DMS153 (cell line): ENCODE results near the gene FARP1.
A peak's percentile ranks its signal among the peaks of the same experiment; 100 is the strongest.

Experiments used
- DNase-seq: peaks from one replicate; lab custom pipeline; 2025; lab: John Stamatoyannopoulos, UW

Gene FARP1

DNA sequence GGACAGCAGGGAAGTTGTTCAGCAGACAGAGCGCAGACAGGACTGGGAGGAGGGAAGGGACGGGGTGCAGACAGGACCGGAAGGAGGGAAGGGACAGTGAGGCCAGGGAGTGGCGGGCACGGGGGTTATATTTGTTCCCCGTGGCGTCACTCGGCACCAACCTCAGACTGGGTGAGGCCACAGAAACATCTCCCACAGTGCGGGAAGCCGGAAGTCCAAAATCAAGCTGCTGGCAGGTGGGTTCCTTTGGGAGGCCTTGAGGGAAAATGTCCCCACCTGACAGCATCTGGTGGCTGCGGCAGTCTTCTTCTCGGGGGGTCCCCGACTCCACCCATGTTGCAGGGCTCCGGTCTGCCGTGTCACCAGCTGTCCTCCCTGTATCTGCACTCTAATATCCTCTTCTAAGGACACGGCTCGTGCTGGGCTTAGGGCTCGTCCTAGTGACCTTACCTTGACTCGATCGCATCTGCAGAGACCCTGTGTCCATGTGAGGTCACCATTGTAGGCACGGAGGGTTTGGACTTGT, 301.0 kb downstream of the FARP1 start:
- no peak for DNase-seq

DNA sequence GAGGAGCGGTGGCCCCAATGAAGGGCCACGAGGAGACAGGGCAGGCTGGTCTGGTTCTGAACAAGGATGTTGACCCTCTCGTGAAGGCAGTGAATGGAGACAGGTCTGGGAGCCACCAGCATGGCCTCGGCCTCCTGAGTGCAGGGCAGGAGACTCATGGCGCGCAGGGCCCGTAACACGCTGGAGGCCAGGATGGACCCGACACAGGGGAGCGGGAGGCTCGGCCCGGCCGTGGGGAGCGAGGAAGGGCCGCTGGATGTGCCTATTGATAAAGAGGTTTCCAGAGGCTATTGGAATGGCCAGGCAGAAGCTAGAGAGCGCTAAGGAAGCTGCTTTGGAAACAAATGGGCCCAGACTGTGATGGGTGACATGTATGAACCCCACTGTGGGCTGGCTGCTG, 301.5 kb downstream of the FARP1 start:
- DNase-seq = no peak

GRCh38 chr13:98445340-98446233, 302.7 kb downstream of the FARP1 start:
- peak; percentile 18 for DNase-seq

- DNase-seq = no peak
Observed at GRCh38 chr13:98446234-98446621, 303.3 kb downstream of the FARP1 start.

GRCh38 chr13:98447130-98447529, 304.2 kb downstream of the FARP1 start:
- DNase-seq = no peak

DNA sequence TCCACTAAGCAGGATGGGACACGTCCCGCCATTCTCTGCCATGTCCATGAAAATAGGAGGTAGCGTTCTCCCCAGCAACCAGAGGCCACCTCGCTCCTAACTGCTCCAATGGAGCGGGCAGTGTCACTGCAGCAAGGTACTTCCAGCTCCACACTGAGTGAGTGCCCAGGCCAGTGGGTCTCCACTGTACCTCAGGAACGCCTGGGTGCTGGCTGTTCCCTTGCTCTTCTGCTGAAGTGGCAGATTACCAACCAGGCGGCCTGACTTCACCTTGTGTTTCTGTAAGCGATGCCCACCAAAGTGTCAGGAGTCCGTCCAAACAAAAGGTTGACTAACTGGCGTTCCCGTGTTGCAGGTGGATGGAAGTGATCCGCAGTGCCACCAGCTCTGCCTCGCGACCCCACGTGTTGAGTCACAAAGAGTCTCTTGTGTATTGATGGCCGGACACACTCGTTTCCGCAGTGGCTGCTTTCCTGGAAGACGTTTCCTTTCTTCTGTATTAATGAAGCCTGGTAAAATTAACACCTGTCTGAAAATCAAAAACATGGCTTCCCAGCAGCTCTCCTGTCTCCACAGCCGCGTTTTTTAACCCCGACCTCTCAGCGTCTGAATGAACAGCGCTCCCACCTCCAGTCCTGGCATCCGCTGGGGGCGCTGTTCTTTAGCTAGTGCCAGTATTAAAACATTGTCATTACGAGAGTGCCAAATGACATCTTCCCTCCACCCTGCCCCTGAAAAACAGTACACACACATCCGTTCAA, 305.2 kb downstream of the FARP1 start:
- DNase-seq = no peak

DNA sequence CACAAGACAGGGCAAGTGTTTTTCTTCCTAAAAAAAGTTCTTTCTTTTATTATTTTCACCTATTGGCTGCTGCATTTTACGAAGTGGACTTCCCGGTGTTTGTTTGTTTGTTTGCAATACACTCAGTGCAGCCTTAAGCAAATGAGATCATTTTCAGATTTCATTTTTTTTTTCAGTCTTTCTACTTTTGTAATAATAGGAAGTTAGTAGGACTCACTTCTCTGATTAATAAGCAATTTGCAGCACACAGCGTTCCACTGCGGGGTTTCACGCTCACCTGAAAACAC, 305.7 kb downstream of the FARP1 start:
- no peak for DNase-seq

GRCh38 chr13:98449273-98449672, 306.4 kb downstream of the FARP1 start:
- no peak for DNase-seq

DNA sequence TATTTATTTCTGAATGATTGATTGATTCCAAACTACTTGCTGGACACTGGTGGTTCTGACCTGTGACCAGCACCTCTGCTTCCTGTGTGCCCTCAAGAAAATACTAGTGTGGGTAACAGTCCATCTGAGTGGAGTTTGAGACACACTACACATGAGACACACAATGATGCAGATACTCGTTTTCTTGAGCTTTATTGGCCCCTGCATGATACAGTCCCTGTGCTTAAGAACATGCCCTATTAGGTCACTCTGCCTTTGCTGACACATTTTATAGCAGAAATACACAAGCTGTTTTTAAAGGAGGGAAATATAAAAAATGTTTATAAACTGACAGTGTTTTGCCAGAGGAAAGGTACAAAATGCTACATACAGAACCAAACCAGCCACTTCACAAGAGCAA, 307.1 kb downstream of the FARP1 start:
- DNase-seq = no peak

GRCh38 chr13:98450539-98451111, 307.7 kb downstream of the FARP1 start:
- no peak for DNase-seq

GRCh38 chr13:98451676-98452470, 309.0 kb downstream of the FARP1 start:
- no peak for DNase-seq

DNA sequence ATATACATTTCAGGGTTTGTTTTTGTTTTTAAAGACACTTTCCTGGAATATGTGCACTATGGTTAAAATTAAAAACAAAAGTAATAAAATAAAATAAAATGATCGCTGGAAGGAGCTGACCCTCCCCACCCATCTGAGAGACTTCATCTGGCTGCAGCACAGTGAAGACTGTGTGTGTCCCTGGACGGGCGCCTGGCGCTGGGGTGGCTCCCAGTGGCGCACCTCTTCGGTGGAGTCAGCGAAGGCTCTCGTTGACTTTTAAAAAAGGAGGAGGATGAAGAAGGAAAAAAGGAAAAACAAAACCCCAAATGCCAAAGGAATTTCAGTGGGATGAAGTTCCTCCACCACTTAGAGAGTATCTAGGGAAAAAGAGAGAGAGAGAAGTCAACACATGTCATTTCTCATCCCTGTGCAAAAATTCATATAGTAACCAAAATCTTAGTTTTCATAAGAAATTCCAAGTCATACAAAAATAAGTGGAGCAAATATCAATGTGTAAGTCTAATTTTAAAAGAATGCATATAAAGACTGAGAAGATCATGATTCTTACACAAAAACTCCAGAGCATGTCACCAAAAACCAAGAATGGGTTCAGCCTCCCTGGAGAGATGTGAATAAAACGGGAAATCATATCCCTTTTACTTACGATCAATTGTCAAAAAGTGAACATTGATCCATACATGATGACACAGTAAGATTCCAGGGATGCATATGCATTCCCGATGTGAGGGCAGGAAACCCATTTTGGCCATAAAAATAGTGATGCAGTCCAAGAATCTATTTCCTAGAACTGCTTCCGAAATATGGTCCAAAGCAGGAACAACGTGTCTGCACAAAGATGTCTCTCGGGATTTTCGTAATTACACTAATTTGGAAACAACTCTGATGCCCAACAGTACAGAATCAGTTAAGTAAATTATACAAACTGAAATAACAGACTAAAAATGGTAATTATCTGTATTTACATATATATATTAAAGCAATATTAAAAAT, 310.3 kb downstream of the FARP1 start:
- DNase-seq = no peak

DNA sequence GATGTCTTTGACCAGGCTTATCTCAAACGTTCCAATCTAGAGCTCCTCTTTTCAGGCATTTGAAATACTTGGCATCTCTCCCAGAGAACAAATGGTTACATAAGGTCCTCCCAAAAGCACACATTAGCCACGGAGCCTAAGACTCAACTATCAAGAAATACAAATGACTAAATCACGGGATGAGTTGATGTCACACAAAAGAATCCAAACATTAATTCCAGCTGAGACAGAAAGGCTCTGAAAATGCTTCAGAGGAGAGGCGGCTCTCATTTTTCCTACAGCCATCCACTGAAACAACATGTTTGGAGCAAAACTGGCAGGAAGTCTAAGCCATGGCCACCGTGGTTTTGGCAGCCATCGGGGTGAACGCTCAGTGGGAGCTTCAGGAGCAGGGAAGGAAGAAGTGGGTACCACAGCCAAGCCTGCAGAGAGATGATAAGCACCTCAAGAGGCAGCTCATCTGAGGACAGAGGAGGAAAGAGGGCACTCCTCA, 311.5 kb downstream of the FARP1 start:
- DNase-seq = peak; percentile 49

- no peak for DNase-seq
Observed at GRCh38 chr13:98456413-98456845, 313.5 kb downstream of the FARP1 start.

GRCh38 chr13:98457053-98457452, 314.2 kb downstream of the FARP1 start:
- DNase-seq = no peak

DNA sequence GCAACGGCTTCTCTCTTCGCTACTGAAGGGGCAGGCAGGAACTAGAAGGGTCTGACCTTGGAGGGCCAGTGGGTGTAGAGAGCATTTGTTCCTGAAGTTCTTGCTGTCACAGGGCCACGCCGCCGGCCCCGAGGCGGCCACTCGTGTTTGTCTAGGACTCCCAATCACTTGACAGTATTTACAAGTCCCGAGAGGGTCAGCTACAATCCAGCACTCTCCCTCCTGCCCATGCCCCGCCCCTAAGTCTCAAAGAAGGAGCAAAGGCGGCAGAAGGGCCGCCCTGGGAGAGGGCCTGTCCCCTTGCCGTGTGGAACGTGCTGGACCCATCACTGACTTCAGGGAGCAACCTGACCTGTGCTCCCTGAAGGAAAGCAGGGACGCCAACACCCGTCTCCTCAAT, 315.5 kb downstream of the FARP1 start:
- DNase-seq = no peak

DNA sequence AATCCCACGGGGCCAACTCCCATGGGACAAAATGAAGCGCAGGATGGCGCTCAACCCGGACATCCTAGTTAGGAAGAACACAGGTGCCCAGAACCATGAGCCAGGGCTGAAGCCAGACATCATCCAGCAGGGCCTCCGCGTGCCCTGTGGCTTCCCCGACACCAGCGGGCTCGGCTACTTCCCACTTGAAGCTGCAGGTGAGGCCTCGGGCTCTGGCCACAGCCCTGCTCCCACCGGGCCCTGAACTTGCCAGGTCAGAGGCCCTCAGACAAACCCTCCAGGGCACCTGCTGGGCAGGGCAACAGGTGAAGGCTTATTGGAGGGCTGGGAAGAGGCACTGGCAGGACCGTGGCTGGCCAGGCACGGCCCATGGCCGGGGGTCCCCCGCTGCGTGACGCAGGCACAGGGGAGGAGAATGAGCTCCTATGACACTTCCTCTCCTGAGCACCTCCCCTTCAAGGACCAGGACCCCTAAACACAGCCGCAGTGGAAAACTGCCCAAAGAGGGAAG, 316.3 kb downstream of the FARP1 start:
- no peak for DNase-seq

DNA sequence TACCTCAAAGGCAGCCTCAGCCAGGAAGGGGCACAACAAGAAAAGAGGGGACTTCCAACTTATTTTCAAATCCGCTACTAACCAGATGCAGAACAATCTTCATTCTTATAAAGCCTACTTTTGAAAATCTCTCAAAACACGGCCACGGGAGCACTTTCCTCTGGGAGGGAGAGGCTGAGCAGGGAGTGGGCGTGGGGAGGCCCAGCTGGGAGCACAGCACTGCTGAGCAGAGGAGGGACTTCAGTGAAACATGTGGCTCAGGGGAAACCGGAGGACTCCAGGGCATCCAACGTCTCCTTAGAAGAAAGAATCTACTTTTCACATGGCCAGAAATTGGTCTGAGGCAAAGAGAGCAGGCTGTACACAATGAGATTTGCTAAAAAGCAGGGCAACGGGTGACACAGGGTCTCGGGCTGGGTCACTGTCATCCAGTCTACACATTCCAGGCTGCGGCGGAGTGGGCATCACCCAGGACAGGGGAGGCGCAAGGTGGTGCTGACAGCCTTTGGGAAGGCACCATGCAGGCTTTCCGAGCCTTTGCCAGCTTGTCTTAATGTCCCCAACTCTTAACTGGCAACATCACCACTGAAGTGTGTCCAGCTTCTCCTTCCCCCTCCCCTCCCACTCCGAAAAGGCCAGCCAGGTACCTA, 317.0 kb downstream of the FARP1 start:
- DNase-seq = no peak

DNA sequence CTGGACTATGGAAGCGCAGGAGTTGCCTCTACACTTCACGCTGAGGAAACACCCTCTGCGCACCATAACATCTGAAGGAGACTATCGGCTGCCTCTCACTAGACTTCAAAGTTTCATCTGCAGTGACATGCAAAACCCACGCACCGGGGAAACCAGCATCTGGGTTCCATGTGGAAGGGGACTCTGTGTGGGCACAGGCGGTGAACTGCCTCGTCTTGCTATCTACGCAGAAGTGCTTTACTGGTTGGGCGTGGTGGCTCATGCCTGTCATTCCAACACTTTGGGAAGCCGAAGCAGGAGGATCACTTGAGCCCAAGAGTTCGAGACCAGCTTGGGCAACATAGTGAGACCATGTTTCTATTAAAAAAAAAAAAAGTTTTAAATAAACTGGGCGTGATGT, 317.6 kb downstream of the FARP1 start:
- DNase-seq = no peak
